SHP77 treated with DMSO at 0.1 percent for 48 hours (cell line): Measurements from ENCODE around the gene KANK4.

Experiments
- DNase-seq: peaks from one replicate; lab custom pipeline; 2025; lab: John Stamatoyannopoulos, UW

The KANK4 gene

DNA sequence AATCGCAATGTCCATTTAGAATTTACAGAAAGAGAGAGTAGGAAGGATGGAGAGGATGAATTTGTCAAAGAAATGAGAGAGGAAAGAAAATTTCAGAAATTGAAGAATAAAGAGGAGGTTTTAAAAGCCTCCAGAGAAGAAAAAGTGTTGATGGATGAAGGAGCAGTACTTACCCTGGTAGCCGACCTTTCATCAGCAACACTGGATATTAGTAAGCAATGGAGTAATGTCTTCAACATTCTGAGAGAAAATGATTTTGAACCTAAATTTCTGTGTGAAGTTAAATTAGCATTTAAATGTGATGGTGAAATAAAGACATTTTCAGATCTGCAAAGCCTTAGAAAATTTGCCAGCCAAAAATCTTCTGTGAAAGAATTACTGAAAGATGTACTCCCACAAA is 112.0 kb downstream of the KANK4 start:
- DNase-seq, result no peak

- DNase-seq, result no peak
These were observed 120.5 kb downstream of the KANK4 start for GRCh38 chr1:62198781-62199125.

GRCh38 chr1:62198069-62198780 is 121.0 kb downstream of the KANK4 start:
- DNase-seq, result no peak

- DNase-seq, result no peak
These were observed 123.0 kb downstream of the KANK4 start for GRCh38 chr1:62196086-62196690.

DNA sequence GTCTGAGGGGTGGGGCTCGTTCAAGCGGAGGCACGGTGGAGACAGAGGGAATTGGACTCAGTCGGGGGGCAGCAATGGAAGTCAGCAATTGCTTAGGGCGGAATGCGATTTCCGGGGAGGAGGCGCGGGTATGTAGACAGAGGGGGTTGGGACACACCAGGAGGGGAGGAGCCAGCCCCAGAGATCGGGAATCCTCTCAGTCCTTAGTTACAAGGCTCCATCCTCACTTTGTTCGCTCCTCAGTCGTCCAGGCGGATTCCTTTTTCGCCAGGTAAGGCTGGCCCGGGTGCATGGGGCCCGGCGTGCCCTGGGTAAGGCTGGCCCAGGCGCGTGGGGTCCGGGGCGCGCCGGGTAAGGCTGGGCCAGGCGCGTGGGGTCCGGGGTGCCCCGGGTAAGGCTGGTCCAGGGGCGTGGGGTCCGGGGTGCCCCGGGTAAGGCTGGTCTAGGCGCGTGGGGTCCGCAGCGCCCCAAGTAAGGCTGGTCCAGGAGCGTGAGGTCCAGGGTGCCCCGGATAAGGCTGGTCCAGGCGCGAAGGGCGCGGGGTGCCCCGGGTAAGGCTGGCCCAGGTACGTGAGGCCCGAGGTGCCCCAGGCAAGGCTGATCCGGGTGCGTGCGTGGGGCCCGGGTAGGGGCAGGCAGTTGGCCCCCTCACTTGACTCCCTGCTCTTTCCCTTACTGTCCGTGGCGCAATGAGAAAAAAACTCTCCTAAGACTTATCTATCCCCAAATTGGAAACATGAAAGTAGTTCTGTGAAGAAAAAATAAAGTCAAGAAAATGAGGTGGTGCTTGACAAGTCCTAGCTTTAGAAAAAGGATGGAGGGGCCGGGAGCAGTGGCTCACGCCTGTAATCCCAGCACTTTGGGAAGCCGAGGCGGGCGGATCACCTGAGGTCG is 124.3 kb downstream of the KANK4 start, which contains the start of gene L1TD1:
L1TD1 (plus strand) TSS at position 199 of the 894 bp plus-strand sequence. CDS start 11,780 bp downstream, outside the sequence.
- DNase-seq, result no peak

DNA sequence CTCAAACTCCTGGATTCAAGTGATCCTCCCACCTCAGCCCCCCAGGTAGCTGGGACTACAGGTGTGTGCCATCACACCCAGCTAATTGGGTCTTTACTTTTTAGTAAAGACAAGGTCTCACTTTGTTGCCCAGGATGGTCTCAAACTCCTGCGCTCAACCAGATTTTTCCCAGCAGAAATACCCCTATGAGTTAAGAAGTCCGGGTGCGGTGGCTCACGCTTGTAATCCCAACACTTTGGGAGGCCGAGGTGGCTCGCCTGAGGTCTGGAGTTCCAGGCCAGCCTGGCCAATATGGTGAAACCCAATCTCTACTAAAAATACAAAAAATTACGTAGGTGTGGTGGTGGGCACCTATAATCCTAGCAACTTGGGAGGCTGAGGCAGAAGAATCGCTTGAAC is 131.1 kb downstream of the KANK4 start:
- DNase-seq, result no peak

- DNase-seq, result no peak
These were observed 131.7 kb downstream of the KANK4 start for GRCh38 chr1:62187548-62187947.
